Heart left ventricle (tissue), 13 donors: ENCODE data around the gene PRKAG2.

Experiments
- CTCF ChIP-seq, 12 donors: fragments of 200-600 bp; sonication (generic) in 4 of 12; IDR thresholded peaks; one replicate each; pipeline versions ENCODE4 v1.5.0 to v1.8.0; 2018 to 2022; ENCODE audit warnings: antibody characterized with exemption in 12 of 12, mild to moderate bottlenecking in 5 of 12
- POLR2A ChIP-seq, 2 donors: fragments of 450-650 bp; IDR thresholded peaks; one replicate each; pipeline ENCODE4 v1.6.1; 2017; ENCODE audit warnings: antibody characterized with exemption in 2 of 2, mild to moderate bottlenecking in 2 of 2, moderate library complexity in 2 of 2
- donor health status: ischemic (EF 13 %, LVEDD 7.1; RV severe dilation, severe dysfunction).
- donor health status: DM: no; HTN: yes; CAD: no.
- donor health status: DM: no; HTN: no; CAD: no.
- donor health status: ischemic (EF 25% LVEDD 6.9; RV normal size, moderate dysfunction).
- donor health status: ischemic (EF 25% LVEDD 5.7; RV mildly dilated, moderate dysfunction).
- donor health status: ischemic (EF 35%, LVEDD 5.7; RV mildly dilated, moderate dysfunction).
- donor health status: nonischemic (EF 11% LVEDD 7.7; RV severe dilation, severe dysfunction).
- donor health status: DM: yes; HTN: yes; CAD: no.
- donor health status: PGD.
- donor health status: ischemic (EF 29% LVEDD 5.4; RV normal size, mild dysfunction).
- donor health status: nonischemic (EF 23%, LVEDD 6.1; RV moderate dilation, normal function).

- TF ChIP-seq CTCF (IDR thresholded peaks at IDR 0.05) = no peak
- no peak for TF ChIP-seq POLR2A (IDR thresholded peaks at IDR 0.05)
Observed at GRCh38 chr7:151859111-151859947, 17.6 kb downstream of the PRKAG2 start.
